NCI-H69 (cell line): ENCODE results near the gene HMG20B.

Experiments
- DNase-seq: peaks from one replicate; lab custom pipeline; 2025; lab: John Stamatoyannopoulos, UW

Gene HMG20B

GRCh38 chr19:3620817-3621547 is 48.2 kb downstream of the HMG20B start:
- no peak for DNase-seq

GRCh38 chr19:3621689-3622088 is 48.9 kb downstream of the HMG20B start:
- DNase-seq = no peak

- DNase-seq = no peak
These were observed 49.5 kb downstream of the HMG20B start for GRCh38 chr19:3622224-3622623.

DNA sequence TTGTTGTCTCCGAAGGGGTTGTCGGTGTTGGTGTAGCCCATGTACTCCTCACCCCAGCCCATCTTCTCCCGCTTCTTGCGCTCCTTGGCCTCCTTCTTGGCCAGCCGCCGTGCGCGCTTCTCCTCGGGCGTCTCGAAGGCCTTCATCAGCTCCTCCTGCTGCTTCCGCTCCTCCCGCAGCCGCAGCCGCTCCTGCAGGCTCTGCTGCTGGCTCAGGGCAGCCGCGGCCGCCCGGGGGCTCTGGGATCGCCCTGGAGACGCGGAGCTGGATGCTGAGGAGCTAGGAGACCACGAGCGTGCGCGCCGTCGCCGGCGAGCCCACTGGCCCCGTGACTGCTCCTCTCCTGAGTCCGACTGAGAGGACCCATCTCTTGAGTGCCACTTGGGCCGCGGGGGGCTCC is 51.0 kb downstream of the HMG20B start:
- DNase-seq = no peak

DNA sequence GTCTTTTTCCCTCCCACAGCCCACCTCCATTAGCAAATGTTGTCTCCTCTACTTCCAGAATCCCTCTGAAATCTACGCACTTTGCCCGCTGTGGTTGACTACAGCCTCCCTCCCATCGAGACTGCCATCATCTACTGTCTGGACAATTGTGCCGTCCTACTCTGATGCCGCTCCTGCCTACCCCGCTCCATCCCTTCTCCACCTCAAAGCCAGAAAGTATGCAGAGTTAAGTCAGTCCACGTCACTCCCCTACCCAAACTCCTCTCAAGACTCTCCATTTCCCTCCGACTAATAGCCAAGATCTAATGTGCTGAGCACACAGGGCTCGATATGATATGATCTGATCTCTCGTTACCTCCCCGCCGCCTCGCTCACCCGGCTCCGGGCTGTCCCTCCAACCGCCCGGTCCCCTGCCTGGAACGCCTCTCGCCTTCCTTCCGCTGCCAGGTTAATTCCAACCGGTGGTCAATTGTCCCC is 53.3 kb downstream of the HMG20B start:
- peak; percentile 34 for DNase-seq

- peak; percentile 99 for DNase-seq
These were observed 54.0 kb downstream of the HMG20B start, which contains the start of gene CACTIN for GRCh38 chr19:3626473-3627350. Gene CACTIN, minus strand, starts transcription at chr19:3626790. Its CDS starts 28 bp downstream, at chr19:3626762.

GRCh38 chr19:3627351-3627723 is 54.6 kb downstream of the HMG20B start:
- no peak for DNase-seq
